Neural crest cell (in vitro differentiated cells): ENCODE data around the gene DOLPP1. TPM values are rescaled to one million over a fixed set of nuclear protein-coding genes. Genes with fewer than 3 reads are reported as not detected.

Experiments used
- DNase-seq: peaks from one replicate; pipeline ENCODE4 v3.0.0; 2021; ENCODE audit warnings: low read depth, mixed read lengths, low spot score
- H3K27ac Mint-ChIP-seq: one replicate; pipeline ENCODE4 v1.8.0; 2021; ENCODE audit warnings: mild to moderate bottlenecking, mixed read lengths; ENCODE audit not compliant: unreplicated experiment
- H3K27me3 Mint-ChIP-seq: 2 replicates; pipeline ENCODE4 v1.8.0; 2021; ENCODE audit warnings: low read depth, mild to moderate bottlenecking, mixed read lengths
- H3K36me3 Mint-ChIP-seq: 2 replicates; pipeline ENCODE4 v1.8.0; 2021; ENCODE audit warnings: low read depth, mild to moderate bottlenecking, mixed read lengths
- H3K4me1 Mint-ChIP-seq: 2 replicates; pipeline ENCODE4 v1.8.0; 2021; ENCODE audit warnings: mixed read lengths
- H3K4me3 Mint-ChIP-seq: one replicate; pipeline ENCODE4 v1.8.0; 2021; ENCODE audit warnings: mild to moderate bottlenecking, mixed read lengths
- H3K9me3 Mint-ChIP-seq: 2 replicates; pipeline ENCODE4 v1.8.0; 2021; ENCODE audit warnings: mixed read lengths
- total RNA-seq: library from RNA; stranded (reverse); gene quantifications from 2 replicates; pipeline ENCODE4 v1.2.1, GENCODE V29; 2021
- TF ChIP-seq, protein P1 (sequence below): fragments of 200-600 bp; sonication (generic); conservative IDR thresholded peaks from 2 replicates; pipeline ENCODE4 v1.5.0; 2021; ENCODE audit warnings: antibody characterized with exemption, mild to moderate bottlenecking

DOLPP1 gene
- total RNA-seq, 1 donor from 2014 or later: 43.1 TPM

DNA sequence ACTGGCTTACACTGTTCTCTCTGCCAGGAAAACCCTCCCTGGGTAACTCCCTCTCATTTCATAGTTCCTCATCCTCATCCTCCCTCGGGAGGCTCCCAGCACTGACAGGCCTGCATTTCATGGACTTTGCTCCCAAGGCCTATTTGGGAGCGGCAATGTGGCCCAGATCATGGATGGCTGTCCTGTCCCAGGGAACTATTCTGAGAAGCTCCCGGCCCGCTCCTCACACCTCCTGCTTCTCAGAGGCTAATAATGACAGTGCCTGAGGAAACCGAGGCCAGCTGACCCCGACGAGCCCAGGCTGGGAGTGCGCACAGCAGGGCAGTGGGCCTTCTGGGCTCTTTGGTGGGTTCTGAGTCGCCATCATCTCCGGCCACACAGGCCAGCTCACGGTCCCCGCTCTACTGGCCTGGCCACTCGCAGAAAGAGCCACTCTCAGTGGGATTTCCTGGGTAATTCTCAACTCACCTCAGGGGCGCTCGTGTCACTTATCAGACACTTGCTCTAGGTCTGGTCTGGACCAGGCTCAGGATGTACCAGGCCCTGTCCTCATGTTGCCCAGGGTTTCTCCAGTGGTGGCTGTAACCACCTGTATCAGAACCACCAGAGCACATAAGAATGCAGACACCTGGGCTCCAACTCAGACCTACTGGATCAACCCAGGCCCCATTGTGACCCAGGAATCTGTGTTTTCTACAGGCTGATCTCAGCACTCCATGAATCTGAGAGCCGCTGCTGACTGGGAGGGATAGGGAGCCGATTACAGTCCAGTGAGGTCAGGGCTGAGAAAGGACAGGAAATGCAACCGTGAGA lies 2.0 kb upstream of the DOLPP1 start:
- H3K4me1 Mint-ChIP-seq: peaks cover 36% of the 10 kb centered on the region
- H3K36me3 Mint-ChIP-seq: no peaks in the 10 kb centered on the region
- no peak for DNase-seq
- peak overlapping the region; percentile 16 for H3K27ac Mint-ChIP-seq
- TF ChIP-seq, protein P1, sequence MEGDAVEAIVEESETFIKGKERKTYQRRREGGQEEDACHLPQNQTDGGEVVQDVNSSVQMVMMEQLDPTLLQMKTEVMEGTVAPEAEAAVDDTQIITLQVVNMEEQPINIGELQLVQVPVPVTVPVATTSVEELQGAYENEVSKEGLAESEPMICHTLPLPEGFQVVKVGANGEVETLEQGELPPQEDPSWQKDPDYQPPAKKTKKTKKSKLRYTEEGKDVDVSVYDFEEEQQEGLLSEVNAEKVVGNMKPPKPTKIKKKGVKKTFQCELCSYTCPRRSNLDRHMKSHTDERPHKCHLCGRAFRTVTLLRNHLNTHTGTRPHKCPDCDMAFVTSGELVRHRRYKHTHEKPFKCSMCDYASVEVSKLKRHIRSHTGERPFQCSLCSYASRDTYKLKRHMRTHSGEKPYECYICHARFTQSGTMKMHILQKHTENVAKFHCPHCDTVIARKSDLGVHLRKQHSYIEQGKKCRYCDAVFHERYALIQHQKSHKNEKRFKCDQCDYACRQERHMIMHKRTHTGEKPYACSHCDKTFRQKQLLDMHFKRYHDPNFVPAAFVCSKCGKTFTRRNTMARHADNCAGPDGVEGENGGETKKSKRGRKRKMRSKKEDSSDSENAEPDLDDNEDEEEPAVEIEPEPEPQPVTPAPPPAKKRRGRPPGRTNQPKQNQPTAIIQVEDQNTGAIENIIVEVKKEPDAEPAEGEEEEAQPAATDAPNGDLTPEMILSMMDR: no peak
- H3K27me3 Mint-ChIP-seq: no peaks in the 10 kb centered on the region
- no peaks in the 10 kb centered on the region for H3K9me3 Mint-ChIP-seq
- H3K4me3 Mint-ChIP-seq: peak overlapping the region; percentile 95

DNA sequence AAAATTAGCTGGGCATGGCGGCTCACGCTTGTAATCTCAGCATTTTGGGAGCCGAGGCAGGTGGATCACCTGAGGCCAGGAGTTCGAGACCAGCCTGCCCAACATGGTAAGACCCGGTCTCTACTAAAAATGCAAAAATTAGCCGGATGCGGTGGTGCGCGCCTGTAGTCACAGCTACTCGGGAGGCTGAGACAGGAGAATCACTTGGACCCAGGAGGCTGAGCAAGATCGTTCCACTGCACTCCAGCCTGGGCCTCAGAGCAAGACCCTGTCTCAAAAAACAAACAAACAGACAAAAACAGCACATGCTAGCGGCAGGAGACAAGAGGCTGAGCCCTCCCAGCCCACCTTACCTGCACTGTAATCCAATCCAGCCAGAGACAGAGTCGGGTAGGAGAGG lies 1.1 kb upstream of the DOLPP1 start:
- peak overlapping the region; percentile 95 for H3K4me3 Mint-ChIP-seq
- H3K27me3 Mint-ChIP-seq: no peaks in the 10 kb centered on the region
- TF ChIP-seq, protein P1: no peak
- H3K4me1 Mint-ChIP-seq: peaks cover 36% of the 10 kb centered on the region
- no peaks in the 10 kb centered on the region for H3K36me3 Mint-ChIP-seq
- DNase-seq: no peak
- H3K9me3 Mint-ChIP-seq: no peaks in the 10 kb centered on the region
- H3K27ac Mint-ChIP-seq: no peak overlapping the region

DNA sequence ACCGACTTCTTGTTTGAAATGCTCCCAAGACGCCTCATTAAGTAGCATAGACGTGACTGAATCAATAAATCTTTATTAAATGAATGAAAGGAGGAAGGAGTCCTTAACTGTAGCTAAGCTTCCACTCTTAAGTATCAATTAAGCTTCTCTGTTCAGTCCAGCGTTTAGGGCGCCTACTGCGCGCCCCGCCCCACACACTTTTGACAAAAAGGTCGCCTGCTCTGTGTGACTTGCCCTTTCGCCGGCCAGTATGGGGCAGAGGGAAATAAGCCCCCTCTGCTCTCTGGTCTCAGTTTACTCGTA lies 662 bp upstream of the DOLPP1 start:
- H3K9me3 Mint-ChIP-seq: no peaks in the 10 kb centered on the region
- no peaks in the 10 kb centered on the region for H3K36me3 Mint-ChIP-seq
- peaks cover 36% of the 10 kb centered on the region for H3K4me1 Mint-ChIP-seq
- no peaks in the 10 kb centered on the region for H3K27me3 Mint-ChIP-seq
- TF ChIP-seq, protein P1: no peak
- H3K27ac Mint-ChIP-seq: peak overlapping the region; percentile 67
- peak overlapping the region; percentile 95 for H3K4me3 Mint-ChIP-seq
- no peak for DNase-seq

DNA sequence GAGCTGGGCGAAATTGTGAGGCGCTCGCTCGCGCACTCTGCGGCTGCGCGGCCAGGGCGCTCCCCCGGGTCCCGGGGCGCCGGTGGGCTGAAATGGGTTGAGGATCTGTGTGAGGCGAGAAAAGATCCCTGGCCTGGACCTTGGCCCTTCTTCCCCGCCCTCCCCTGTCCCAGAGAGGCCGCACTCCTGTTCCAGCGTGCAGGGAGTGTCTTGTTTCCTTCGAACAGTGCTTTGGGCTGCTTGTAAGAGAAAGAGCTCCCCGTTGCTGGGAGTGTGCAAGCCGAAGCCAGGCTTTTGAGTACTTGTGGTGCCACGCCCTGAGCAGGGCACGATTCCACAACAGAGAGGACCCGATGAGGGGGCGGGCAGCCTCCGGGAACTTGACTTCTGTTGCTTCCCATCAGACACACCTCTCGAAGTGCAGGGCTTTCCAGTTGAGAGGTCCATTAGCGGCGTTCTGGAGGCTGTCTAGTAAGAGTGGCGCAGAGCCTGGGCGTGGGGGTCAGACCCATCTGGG lies 535 bp downstream of the DOLPP1 start:
- H3K27ac Mint-ChIP-seq: peak overlapping the region; percentile 19
- peak overlapping the region; percentile 95 for H3K4me3 Mint-ChIP-seq
- no peaks in the 10 kb centered on the region for H3K9me3 Mint-ChIP-seq
- TF ChIP-seq, protein P1: no peak
- H3K36me3 Mint-ChIP-seq: no peaks in the 10 kb centered on the region
- no peaks in the 10 kb centered on the region for H3K27me3 Mint-ChIP-seq
- peaks cover 36% of the 10 kb centered on the region for H3K4me1 Mint-ChIP-seq
- no peak for DNase-seq

DNA sequence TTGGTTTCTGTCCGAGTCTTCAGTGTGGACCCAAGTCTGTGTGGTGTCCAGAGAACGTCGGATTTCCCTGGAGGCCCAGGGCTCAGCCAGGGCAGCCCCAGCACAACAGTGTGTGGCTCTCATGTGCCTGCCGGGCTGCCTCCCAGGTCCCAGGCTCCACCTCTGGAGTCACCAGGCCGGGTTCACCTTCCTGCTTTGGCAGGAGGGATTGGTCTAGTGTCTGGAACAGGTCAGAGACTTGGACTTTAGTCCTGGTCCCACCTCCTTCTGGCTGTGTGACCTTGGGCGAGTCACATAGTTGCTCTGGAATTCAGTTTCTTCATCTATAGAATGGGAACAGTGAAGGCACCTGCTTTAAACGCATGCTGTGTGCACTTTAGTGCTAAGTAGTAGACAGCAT lies 3.2 kb downstream of the DOLPP1 start:
- TF ChIP-seq, protein P1: no peak
- Mint-ChIP-seq H3K9me3 (no peaks in the 10 kb centered on the region), H3K4me3 (no peak overlapping the region), H3K4me1 (peaks cover 29% of the 10 kb centered on the region), H3K27me3 (no peaks in the 10 kb centered on the region), H3K36me3 (no peaks in the 10 kb centered on the region), H3K27ac (no peak overlapping the region)
- no peak for DNase-seq
